BJ (cell line): Measurements from ENCODE around the gene MSMP. TPM values are rescaled to one million over a fixed set of nuclear protein-coding genes. Genes with fewer than 3 reads are reported as not detected.
A peak's percentile ranks its signal among the peaks of the same experiment; 100 is the strongest.

Experiments
- CTCF ChIA-PET: fragments of 350-600 bp; formaldehyde crosslinking; extraction: SDS; loops from one replicate; lab custom pipeline; 2021; ENCODE audit warnings: antibody characterized with exemption, inconsistent platforms; lab: Yijun Ruan, JAX
- POLR2A ChIA-PET: fragments of 300-600 bp; sonication (Branson Sonifier 250); formaldehyde crosslinking; extraction: SDS; loops from one replicate; lab custom pipeline; 2021; ENCODE audit warnings: antibody characterized with exemption; lab: Charles Lee
- DNase-seq: peaks from one replicate; pipeline ENCODE4 v3.0.0-alpha.2; 2011; ENCODE audit warnings: low read depth
- H3K27me3 ChIP-seq: 2 replicates; pipeline ENCODE4 v1.6.0; 2011; ENCODE audit warnings: low read length; ENCODE audit not compliant: control insufficient read depth, insufficient read depth
- H3K36me3 ChIP-seq: 2 replicates; pipeline ENCODE4 v1.5.1; 2011; ENCODE audit warnings: low read length; ENCODE audit not compliant: control insufficient read depth, insufficient read depth
- H3K4me3 ChIP-seq: 2 replicates; pipeline ENCODE4 v1.5.1; 2011; ENCODE audit warnings: low read depth, mild to moderate bottlenecking, control low read depth, low read length
- polyA plus RNA-seq: library from polyadenylated mRNA; depleted of rRNA; stranded (reverse); fragments of >200 nt; gene quantifications from 2 replicates; pipeline ENCODE4 v1.2.3, GENCODE V29; 2011
- TF ChIP-seq, protein P1 (sequence below): IDR thresholded peaks from 2 replicates; pipeline ENCODE4 v1.5.1; 2011; ENCODE audit warnings: low read depth, mild to moderate bottlenecking, control low read depth, inconsistent platforms, low read length, moderate library complexity; ENCODE audit not compliant: insufficient read depth

The MSMP gene
- polyA plus RNA-seq, 1 experiment: not detected

DNA sequence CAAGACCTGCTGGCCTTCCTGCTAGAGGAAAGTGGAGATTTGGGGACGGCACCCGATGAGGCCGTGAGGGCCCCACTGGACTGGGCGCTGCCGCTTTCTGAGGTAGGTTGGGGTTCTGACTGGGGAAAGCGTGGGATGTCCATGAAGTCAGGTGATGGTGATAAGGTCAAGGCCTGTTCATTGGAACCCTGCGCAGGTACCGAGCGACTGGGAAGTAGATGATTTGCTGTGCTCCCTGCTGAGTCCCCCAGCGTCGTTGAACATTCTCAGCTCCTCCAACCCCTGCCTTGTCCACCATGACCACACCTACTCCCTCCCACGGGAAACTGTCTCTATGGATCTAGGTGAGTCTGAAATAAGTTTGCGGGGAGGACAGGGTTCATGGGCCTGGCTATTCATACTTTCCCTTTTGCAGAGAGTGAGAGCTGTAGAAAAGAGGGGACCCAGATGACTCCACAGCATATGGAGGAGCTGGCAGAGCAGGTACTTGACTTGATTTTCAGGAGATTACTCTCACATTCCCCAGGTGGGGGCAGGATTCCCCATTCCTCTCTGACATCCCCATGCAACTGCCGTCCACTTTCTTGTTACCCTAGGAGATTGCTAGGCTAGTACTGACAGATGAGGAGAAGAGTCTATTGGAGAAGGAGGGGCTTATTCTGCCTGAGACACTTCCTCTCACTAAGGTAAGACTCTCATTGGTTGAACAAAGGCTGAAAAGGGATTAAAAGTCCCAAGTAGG, 21.1 kb downstream of the MSMP start:
- CTCF ChIA-PET: interaction anchor here (1.0 to 6.5 kb wide), 9 partner anchors 21 to 129 kb away, joined by 3 to 74 read pairs (median 3); partner anchors contain the start of genes CCDC107, MSMP and RMRP
- TF ChIP-seq, protein P1, sequence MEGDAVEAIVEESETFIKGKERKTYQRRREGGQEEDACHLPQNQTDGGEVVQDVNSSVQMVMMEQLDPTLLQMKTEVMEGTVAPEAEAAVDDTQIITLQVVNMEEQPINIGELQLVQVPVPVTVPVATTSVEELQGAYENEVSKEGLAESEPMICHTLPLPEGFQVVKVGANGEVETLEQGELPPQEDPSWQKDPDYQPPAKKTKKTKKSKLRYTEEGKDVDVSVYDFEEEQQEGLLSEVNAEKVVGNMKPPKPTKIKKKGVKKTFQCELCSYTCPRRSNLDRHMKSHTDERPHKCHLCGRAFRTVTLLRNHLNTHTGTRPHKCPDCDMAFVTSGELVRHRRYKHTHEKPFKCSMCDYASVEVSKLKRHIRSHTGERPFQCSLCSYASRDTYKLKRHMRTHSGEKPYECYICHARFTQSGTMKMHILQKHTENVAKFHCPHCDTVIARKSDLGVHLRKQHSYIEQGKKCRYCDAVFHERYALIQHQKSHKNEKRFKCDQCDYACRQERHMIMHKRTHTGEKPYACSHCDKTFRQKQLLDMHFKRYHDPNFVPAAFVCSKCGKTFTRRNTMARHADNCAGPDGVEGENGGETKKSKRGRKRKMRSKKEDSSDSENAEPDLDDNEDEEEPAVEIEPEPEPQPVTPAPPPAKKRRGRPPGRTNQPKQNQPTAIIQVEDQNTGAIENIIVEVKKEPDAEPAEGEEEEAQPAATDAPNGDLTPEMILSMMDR: no peak
- DNase-seq: no peak
- H3K4me3 ChIP-seq: peak overlapping the region; percentile 83
- H3K27me3 ChIP-seq: no peaks in the 10 kb centered on the region
- peaks cover 25% of the 10 kb centered on the region for H3K36me3 ChIP-seq
- POLR2A ChIA-PET: interaction anchor here (0.5 to 1.8 kb wide), 7 partner anchors 14 to 664 kb away, joined by 3 to 24 read pairs (median 11); partner anchors contain the start of genes GBA2 and RGP1

DNA sequence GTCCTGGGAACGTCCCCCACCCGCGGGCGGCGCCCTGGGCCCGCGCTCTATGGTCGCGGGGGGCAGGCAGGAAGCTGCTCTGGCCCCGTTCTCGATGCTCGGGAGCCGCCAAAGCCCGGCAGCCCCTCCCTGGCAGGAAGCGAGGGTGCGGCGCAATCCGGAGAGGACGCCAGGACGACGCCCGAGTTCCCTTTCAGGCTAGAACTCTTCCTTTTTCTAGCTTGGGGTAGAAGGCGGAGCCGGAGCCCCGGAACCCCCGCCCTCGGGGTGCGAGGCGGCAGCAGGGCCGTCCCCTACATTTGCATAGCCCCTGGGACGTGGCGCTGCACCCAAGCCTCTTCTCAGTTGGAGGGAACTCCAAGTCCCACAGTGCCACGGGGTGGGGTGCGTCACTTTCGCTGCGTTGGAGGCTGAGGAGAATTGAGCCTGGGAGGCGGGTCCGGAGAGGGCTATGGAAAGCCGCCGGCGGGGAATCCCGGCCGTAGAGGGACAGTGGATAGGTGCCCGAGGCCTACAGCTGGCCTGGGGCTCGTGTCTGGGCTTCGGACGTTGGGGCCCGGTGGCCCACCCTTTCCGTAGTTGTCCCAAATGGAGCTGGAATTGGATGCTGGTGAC, 21.8 kb downstream of the MSMP start, which contains the start of the genes CREB3 and TLN1:
Gene CREB3, plus strand, starts transcription at position 482 of the 615 bp plus-strand sequence. Its CDS starts 107 bp downstream, at position 589.
Gene TLN1, minus strand, starts transcription at position 11 of the 615 bp plus-strand sequence. CDS start 6,501 bp downstream, outside the sequence.
- POLR2A ChIA-PET: interaction anchor here (0.5 to 1.8 kb wide), 9 partner anchors 14 to 210 kb away, joined by 3 to 24 read pairs (median 6); partner anchors contain the start of genes GBA2, RGP1 and TPM2
- Histone ChIP-seq H3K4me3 (peak within 1 kb of the TSS; percentile 83), H3K27me3 (no peaks in the 10 kb centered on the region), H3K36me3 (peaks cover 21% of the 10 kb centered on the region)
- CTCF ChIA-PET: interaction anchor here (1.0 to 6.5 kb wide), 14 partner anchors 22 to 128 kb away, joined by 3 to 74 read pairs (median 3); partner anchors contain the start of genes CCDC107, FAM221B, MSMP and RMRP
- TF ChIP-seq, protein P1: no peak
- peak; percentile 96 for DNase-seq

DNA sequence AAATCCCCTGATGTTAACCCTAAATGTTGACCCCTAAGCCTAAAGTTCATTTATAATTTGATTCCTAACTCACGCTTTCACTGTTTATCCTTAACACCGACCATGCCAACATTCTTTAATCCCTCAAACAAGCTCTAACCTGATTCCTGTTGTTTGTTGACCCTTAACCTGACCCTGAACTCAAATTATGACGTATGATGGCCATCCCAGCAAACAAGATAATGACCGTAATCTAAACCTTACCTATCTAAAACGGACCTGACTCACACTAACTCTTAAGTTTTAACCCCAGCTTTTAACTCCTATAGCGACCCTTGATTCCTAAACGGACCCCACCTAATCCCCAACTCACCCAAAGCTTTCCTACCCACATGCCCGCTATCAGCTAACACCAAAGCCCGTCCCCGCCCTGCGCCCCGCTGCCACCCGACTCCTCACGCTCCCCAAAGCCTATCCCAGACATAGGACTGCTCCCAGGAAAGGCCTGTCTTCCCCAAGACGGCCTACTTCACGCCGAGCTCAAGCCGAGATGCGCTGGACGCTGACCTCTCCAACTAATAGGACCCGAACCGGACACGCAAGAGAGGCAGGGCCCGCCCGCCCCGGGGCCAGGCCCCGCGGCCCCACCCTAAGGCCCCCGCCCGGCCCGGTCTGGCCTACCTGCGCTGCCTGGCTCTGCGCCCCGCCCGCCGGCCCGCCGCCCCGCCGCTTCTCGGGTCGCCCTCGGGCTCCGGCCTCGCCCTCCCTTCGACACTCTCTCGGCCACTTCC, 22.5 kb downstream of the MSMP start:
- CTCF ChIA-PET: interaction anchor here (1.0 to 11.4 kb wide), 18 partner anchors 10 to 128 kb away, joined by 3 to 116 read pairs (median 3); partner anchors contain the start of genes CCDC107, FAM221B, MSMP and RMRP
- Histone ChIP-seq H3K27me3 (no peaks in the 10 kb centered on the region), H3K4me3 (peak overlapping the region; percentile 83), H3K36me3 (peaks cover 14% of the 10 kb centered on the region)
- DNase-seq: no peak
- TF ChIP-seq, protein P1: no peak
- POLR2A ChIA-PET: interaction anchor here (0.5 to 1.8 kb wide), 8 partner anchors 15 to 398 kb away, joined by 3 to 13 read pairs (median 4); partner anchors contain the start of genes GBA2, RGP1 and TPM2

DNA sequence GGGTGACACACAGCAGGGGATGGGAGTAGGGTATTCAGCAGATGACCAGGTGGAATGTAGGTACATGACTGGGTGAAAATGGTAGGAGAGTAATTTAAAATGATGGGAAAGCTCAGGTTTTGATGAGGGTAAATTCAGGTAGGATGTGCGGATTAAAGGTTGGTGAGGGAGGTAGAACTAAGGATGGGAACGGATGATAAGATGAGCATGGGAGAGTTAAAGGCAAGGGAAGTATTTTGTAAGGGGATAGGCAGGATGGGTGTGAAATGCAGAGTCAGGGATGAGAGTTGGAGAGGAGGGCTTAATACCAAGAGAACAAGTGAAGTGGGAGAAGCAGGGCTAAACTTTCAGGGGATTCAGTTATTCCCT, 23.6 kb downstream of the MSMP start:
- ChIA-PET CTCF (interaction anchor here (1.0 to 11.4 kb wide), 8 partner anchors 9 to 95 kb away, joined by 3 to 116 read pairs (median 6); partner anchors contain the start of genes ARHGEF39, CCDC107, RMRP and TPM2), POLR2A (no interaction called here)
- H3K36me3 ChIP-seq: peaks cover 7% of the 10 kb centered on the region
- peak overlapping the region; percentile 83 for H3K4me3 ChIP-seq
- DNase-seq: no peak
- H3K27me3 ChIP-seq: no peaks in the 10 kb centered on the region
- TF ChIP-seq, protein P1: no peak
